Neural cell (in vitro differentiated cells): Measurements from ENCODE around the gene ATXN7L3B.

Experiments
- CTCF ChIP-seq: fragments of 450-650 bp; IDR thresholded peaks from 2 replicates; pipeline ENCODE4 v1.5.1; 2014; ENCODE audit warnings: antibody characterized with exemption, mild to moderate bottlenecking, moderate library complexity; ENCODE audit not compliant: poor library complexity, severe bottlenecking
- POLR2AphosphoS5 ChIP-seq: IDR thresholded peaks from 2 replicates; pipeline ENCODE4 v1.6.1; 2012
- SMC3 ChIP-seq: fragments of 450-650 bp; conservative IDR thresholded peaks from 2 replicates; pipeline ENCODE4 v1.6.1; 2014; ENCODE audit warnings: antibody characterized with exemption, mild to moderate bottlenecking, moderate library complexity; ENCODE audit not compliant: poor library complexity

- no peak for TF ChIP-seq SMC3
- no peak for TF ChIP-seq CTCF
- no peak for TF ChIP-seq POLR2AphosphoS5
Measured at GRCh38 chr12:74499192-74499591, 38.4 kb upstream of the ATXN7L3B start.
